AG09319 (cell line): ENCODE measurements around the gene TIMM29.

ENCODE experiments used
- DNase-seq: peaks from one replicate; pipeline ENCODE4 v3.0.0-alpha.2; 2010; ENCODE audit warnings: low read depth; ENCODE audit errors: extremely low read depth
- TF ChIP-seq, protein P1 (sequence below): IDR thresholded peaks from 2 replicates; pipeline ENCODE4 v1.5.1; 2011; ENCODE audit warnings: low read depth, mild to moderate bottlenecking, inconsistent platforms, low read length, moderate library complexity

The TIMM29 gene

DNA sequence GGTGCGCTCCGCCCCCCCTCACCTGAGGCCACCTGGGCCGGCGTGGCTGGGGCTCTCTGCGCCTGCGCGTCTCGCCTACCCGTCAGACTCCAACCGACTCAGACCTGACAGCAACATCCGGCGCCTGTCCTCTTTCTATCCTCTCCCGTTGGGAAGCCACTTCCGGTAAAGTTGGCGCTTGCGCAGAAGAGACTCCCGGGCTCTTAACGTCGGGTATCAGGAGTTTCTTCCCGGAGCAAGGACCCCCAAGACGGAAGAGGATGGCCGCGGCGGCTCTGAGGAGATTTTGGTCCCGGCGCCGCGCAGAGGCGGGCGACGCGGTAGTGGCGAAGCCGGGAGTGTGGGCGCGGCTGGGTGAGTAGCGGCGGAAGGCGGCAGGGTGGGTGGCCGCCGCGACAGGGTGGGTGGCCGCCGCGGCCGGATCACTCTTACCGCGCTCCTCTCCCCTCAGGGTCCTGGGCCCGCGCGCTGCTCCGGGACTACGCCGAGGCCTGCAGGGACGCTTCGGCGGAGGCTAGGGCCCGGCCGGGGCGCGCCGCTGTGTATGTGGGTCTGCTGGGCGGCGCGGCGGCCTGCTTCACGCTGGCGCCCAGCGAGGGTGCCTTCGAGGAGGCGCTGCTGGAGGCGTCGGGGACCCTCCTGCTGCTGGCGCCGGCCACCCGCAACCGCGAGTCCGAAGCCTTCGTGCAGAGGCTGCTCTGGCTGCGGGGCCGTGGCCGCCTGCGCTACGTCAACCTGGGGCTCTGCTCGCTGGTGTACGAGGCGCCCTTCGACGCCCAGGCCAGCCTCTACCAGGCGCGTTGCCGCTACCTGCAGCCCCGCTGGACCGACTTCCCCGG lies at the start of gene TIMM29, which contains the start of gene YIPF2:
Gene TIMM29 (plus strand): TSS at position 249 of the 839 bp plus-strand sequence. CDS start 12 bp downstream, at position 261.
Gene YIPF2 (minus strand): TSS at position 77 of the 839 bp plus-strand sequence. CDS start 229 bp downstream, outside the sequence.
- TF ChIP-seq, protein P1, sequence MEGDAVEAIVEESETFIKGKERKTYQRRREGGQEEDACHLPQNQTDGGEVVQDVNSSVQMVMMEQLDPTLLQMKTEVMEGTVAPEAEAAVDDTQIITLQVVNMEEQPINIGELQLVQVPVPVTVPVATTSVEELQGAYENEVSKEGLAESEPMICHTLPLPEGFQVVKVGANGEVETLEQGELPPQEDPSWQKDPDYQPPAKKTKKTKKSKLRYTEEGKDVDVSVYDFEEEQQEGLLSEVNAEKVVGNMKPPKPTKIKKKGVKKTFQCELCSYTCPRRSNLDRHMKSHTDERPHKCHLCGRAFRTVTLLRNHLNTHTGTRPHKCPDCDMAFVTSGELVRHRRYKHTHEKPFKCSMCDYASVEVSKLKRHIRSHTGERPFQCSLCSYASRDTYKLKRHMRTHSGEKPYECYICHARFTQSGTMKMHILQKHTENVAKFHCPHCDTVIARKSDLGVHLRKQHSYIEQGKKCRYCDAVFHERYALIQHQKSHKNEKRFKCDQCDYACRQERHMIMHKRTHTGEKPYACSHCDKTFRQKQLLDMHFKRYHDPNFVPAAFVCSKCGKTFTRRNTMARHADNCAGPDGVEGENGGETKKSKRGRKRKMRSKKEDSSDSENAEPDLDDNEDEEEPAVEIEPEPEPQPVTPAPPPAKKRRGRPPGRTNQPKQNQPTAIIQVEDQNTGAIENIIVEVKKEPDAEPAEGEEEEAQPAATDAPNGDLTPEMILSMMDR = no peak
- peak; percentile 97 for DNase-seq

DNA sequence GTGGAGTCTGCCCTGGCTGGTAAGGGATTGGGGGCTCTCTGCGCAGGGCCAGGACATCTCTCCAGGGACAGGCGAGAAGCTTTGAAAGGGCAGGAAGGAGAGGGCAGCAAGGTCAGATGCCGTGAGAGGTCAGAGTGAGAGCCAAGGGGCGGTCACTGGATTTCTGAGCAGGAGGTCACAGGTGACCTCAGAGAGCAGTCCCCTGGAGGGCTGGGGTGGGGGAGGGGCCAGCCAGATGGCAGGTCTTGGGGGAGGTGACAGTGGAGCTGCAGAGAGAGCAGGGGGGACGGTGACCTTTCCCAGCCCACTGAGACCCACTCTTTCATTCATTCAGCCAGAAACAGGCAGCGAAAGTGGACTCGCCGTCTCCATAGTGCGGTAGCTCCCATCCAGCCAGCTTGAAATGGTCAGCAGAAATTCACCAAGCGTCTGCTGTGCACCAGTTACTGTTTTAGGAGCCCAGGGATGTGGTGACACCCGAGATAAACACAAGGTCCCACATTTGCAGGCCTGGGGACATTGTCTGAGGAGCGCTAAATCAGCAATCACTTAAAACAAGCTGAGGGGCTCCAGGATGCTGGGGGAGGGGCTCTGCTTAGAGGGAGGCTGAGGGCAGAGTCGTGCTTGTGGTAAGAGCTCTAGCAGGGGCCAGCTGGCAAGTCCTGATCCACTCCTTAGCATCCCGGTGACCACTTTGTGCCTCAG lies 47.1 kb upstream of the TIMM29 start:
- TF ChIP-seq, protein P1 = no peak
- no peak for DNase-seq

DNA sequence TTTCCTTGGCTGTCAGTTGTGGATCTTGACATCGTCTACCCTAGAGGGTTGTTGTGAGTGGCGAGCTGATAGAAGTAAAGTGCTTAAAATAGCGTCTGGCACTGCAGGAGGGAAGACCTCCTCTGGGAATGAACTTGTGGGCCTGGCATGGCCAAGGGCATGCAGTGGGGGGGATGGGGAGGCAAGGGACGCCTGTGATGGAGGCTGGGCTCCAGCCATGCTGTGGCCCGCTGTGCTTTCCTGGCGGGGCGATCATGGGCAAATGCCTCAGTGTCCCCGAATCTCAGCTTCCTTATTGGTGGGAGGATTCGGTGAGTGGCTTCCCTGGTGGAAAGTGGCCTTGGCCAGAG lies 46.5 kb upstream of the TIMM29 start:
- TF ChIP-seq, protein P1 = no peak
- DNase-seq = no peak

DNA sequence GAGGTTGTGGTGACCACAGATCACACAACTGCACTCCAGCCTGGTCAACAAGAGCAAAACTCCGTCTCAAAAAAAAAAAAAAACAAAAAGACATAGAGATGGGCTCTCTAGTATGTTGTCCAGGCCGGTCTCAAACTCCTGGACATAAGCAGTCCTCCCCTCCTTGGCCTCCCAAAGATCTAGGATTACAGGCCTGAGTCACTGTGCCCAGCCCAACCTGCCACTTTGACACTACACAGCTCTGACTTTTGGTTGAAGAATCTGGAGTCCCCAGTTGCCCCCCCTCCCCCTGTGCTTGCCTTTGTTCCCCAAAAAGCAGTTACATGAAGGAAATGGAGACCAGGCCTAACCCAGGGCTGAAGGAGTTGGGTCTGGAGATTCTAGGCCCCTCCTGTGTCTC lies 44.3 kb upstream of the TIMM29 start:
- TF ChIP-seq, protein P1 = no peak
- no peak for DNase-seq

DNA sequence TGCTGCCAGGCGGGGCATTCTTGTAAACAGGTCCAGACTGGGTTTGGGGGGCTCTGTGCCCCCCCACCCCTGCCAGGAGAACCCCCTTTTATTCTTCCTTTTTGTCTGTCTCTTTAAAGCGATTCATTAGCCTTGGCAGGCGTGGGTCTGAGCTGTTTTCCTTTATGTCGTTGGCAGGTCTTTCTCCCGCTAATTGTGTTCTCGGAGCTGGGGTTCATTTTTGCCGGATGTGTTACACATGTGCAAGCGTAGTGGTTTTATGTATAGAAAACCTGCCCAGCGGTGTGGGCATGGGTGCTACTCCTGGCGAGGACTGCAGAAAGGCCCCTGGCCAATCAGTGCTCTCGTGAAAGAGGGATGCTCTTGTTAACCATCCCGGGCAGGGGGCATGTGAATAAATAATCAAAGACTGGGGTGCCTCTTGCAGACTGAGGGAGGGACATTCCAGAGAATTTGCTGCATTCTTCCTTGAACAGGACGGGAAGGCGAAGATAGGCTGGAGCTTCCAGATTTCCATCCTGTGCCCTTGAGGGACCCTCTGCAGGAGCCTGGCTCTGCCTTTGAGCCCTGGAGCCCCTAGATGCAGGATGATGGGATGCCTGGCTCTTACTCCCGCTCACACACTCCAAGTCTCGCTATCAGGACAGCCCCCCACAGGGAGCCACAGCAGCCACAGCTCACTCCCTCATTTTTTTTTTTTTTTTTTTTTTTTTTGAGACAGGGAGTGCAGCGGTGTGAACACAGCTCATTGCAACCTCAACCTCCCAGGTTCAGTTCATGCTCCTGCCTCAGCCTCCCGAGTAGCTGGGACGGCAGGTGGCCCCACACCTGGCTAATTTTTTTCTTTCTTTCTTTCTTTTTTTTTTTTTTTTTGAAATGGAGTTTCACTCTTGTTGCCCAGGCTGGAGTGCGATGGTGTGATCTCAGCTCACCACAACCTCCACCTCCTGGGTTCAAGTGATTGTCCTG lies 43.1 kb upstream of the TIMM29 start:
- TF ChIP-seq, protein P1 = no peak
- DNase-seq = no peak

DNA sequence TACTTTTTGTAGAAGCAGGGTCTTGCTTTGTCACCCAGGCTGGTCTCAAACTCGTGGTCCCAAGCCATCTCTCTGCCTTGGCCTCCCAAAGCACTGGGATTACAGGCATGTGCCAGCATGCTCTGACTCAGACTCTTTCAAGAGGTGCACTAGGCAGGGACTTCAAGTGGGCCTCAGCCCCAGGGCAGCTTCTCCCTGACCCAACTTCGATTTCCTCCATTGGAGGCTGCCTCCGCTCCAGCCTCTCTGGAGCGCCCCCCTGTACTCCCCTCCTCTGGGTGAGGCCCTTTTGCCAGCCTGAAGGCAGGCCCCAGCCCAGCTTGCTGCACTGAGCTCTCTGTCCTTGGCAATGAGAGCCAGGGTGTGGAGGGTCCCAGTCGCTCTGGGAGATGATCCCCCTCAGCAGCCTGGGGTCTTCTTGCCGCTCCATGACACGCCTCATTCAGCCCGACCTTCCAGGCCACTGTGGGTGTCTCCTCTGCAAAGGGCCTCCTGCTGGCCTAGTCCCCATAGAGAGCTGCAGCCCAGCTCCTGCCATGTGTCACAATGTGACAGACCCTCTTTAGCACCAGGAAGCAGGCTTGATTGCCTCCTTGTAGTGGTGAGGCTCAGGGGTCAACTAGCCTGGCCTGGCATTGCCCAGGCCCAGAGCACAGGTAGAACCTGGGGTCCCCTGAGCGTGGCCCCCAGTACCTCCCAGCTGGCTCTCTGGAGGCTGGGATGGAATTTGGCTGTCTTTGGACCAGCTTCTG lies 40.8 kb upstream of the TIMM29 start:
- no peak for DNase-seq
- TF ChIP-seq, protein P1 = no peak
